Activated naive CD8-positive, alpha-beta T cell treated with anti-CD3 and anti-CD28 coated beads, Interleukin-2, amount 50 U/mL, for 24 hours (primary cell): Measurements from ENCODE around the gene KY.

Experiments
- ATAC-seq: fragments of 150-1000 bp; cut with Tn5 transposase; one replicate; pipeline ENCODE4 v1.10.0; 2021
- DNase-seq: peaks from one replicate; pipeline ENCODE4 v3.0.0; 2021
- H3K27ac Mint-ChIP-seq: one replicate; pipeline ENCODE4 v1.8.0; 2021; ENCODE audit warnings: mild to moderate bottlenecking, mixed read lengths
- H3K27me3 Mint-ChIP-seq: one replicate; pipeline ENCODE4 v1.8.0; 2021; ENCODE audit warnings: mixed read lengths
- H3K36me3 Mint-ChIP-seq: one replicate; pipeline ENCODE4 v1.8.0; 2021; ENCODE audit warnings: low read depth, mixed read lengths
- H3K4me1 Mint-ChIP-seq: one replicate; pipeline ENCODE4 v1.8.0; 2021; ENCODE audit warnings: mixed read lengths
- H3K4me3 Mint-ChIP-seq: one replicate; pipeline ENCODE4 v1.8.0; 2021; ENCODE audit warnings: mild to moderate bottlenecking, moderate library complexity, mixed read lengths
- H3K9me3 Mint-ChIP-seq: one replicate; pipeline ENCODE4 v1.8.0; 2021; ENCODE audit warnings: mixed read lengths

Gene KY

DNA sequence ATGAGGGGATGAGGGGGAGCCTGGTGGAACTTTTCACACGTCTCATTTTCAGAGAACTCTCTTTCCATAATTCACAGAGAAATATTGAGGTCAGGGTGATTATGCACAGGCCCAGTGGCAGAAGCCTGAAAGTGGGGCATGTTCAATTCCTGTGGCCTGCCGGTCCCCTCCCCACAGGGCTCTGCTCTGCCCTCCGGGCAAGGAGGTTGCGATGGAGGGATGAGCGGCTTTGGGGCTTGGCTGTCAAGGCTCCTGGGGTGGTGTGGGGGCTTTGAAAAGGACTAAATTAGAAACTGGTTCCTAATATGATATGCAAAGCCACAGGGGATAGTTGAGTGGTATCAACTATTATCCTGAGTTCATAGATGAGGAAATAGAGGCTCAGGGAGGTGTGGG lies 9.2 kb upstream of the KY start:
- no peak for DNase-seq
- H3K27ac Mint-ChIP-seq = no peak overlapping the region
- no peaks in the 10 kb centered on the region for H3K36me3 Mint-ChIP-seq
- no peaks in the 10 kb centered on the region for H3K27me3 Mint-ChIP-seq
- no peaks in the 10 kb centered on the region for H3K4me1 Mint-ChIP-seq
- no peak overlapping the region for H3K4me3 Mint-ChIP-seq
- H3K9me3 Mint-ChIP-seq = peaks cover 5% of the 10 kb centered on the region
- ATAC-seq = no peak

DNA sequence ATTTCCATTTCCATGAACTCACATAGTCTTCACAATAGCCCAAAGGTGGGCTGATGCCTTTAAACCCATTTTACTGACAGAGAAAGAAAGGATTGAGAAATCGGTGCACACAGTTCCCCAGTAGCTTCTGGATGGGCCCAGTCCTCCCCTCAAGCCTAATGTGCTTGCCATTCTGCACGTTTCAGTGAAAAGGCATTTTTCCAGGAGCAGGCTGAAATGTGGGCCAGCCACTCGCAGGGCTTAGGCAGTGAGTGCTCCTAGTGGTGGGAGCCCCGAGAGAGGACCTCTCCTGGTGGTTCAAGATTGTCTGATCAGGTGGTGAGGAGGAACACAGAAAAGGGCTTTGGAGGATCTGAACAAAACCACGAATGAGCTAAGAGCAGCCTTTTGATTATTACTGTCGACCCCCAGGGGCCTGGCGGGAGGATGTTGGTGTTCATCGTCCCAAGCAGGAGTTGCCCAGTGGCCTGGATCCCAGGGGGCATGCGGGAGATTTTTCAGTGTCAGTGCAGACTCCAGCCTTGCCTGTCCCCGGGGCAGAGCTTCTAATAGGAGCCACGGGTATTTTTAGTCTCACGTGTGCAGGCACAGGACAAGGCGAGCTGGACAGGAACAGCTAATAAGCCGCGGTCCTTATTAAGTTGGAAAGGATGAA lies 8.7 kb upstream of the KY start:
- DNase-seq (no peak), ATAC-seq (no peak)
- no peaks in the 10 kb centered on the region for H3K36me3 Mint-ChIP-seq
- H3K27me3 Mint-ChIP-seq = peaks cover 3% of the 10 kb centered on the region
- no peaks in the 10 kb centered on the region for H3K4me1 Mint-ChIP-seq
- peaks cover 5% of the 10 kb centered on the region for H3K9me3 Mint-ChIP-seq
- H3K4me3 Mint-ChIP-seq = no peak overlapping the region
- H3K27ac Mint-ChIP-seq = no peak overlapping the region

DNA sequence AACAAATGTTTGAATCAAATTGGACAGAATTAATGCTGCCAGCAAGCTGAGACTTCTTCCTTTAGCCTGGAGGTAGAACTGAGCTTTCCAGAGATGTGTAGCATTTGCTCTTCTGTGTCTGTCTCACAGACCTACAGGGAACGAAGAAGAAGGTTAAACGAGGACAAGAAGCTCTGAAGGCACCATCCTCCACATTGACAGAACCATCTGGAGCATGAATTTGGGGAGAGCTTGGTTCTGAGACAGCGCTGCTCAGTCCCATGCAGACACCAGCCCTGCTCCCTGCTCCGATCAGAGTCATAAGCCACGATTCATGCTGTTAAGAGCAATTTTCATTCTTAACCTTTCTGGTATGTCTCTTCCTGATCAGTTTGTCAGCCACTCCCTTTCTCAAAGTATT lies 7.7 kb upstream of the KY start:
- H3K27me3 Mint-ChIP-seq = peaks cover 3% of the 10 kb centered on the region
- no peak overlapping the region for H3K27ac Mint-ChIP-seq
- no peaks in the 10 kb centered on the region for H3K4me1 Mint-ChIP-seq
- H3K9me3 Mint-ChIP-seq = peaks cover 5% of the 10 kb centered on the region
- no peak for DNase-seq
- no peaks in the 10 kb centered on the region for H3K36me3 Mint-ChIP-seq
- no peak for ATAC-seq
- no peak overlapping the region for H3K4me3 Mint-ChIP-seq

DNA sequence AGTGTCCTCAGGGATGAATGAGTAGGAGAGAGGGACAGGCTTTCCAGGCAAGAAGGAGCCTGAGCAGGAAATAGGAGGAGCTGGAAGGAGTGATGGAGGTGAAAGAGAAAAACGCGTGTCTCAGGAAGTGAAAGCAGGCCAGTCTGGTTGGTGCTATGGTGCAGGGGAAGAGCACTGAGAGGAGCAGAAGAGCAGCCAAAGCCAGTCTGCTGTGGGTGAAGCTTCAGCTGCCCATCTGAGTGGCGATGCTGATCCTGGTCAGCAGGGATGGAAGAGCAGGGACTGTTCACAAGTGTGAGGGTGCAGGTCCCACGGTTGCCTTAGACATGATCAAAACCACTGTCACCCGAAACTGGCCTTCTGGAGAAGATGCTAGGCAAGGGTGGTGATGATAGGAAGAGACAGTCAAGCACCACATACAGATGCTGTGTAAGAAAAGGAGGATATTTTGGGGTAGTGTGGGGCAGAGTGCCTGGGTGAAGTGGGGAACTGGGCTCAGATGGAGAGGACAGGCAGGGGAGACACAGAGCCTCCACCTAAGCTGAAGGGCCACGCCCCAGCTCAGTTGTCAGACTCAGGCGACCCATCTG lies 5.5 kb upstream of the KY start:
- H3K4me3 Mint-ChIP-seq = no peak overlapping the region
- H3K9me3 Mint-ChIP-seq = peaks cover 2% of the 10 kb centered on the region
- no peak overlapping the region for H3K27ac Mint-ChIP-seq
- no peaks in the 10 kb centered on the region for H3K36me3 Mint-ChIP-seq
- H3K27me3 Mint-ChIP-seq = peaks cover 14% of the 10 kb centered on the region
- ATAC-seq (no peak), DNase-seq (no peak)
- H3K4me1 Mint-ChIP-seq = no peaks in the 10 kb centered on the region

GRCh38 chr3:134655706-134656105 lies 4.9 kb upstream of the KY start:
- H3K27ac Mint-ChIP-seq = no peak overlapping the region
- no peaks in the 10 kb centered on the region for H3K4me1 Mint-ChIP-seq
- ATAC-seq = no peak
- no peaks in the 10 kb centered on the region for H3K9me3 Mint-ChIP-seq
- peaks cover 16% of the 10 kb centered on the region for H3K27me3 Mint-ChIP-seq
- H3K4me3 Mint-ChIP-seq = no peak overlapping the region
- H3K36me3 Mint-ChIP-seq = no peaks in the 10 kb centered on the region
- no peak for DNase-seq

- H3K27me3 Mint-ChIP-seq = peaks cover 22% of the 10 kb centered on the region
- ATAC-seq (no peak), DNase-seq (no peak)
- H3K36me3 Mint-ChIP-seq = no peaks in the 10 kb centered on the region
- H3K4me3 Mint-ChIP-seq = no peak overlapping the region
- H3K4me1 Mint-ChIP-seq = no peaks in the 10 kb centered on the region
- H3K9me3 Mint-ChIP-seq = no peaks in the 10 kb centered on the region
- no peak overlapping the region for H3K27ac Mint-ChIP-seq
Observed at GRCh38 chr3:134654031-134654430, 3.2 kb upstream of the KY start.

- ATAC-seq = no peak
- Mint-ChIP-seq H3K27me3 (peaks cover 22% of the 10 kb centered on the region), H3K4me1 (no peaks in the 10 kb centered on the region)
Observed at GRCh38 chr3:134652886-134653630, 2.2 kb upstream of the KY start.

GRCh38 chr3:134652409-134652831 lies 1.6 kb upstream of the KY start:
- ATAC-seq (no peak), DNase-seq (no peak)
- H3K9me3 Mint-ChIP-seq = no peaks in the 10 kb centered on the region
- H3K36me3 Mint-ChIP-seq = no peaks in the 10 kb centered on the region
- H3K4me1 Mint-ChIP-seq = no peaks in the 10 kb centered on the region
- H3K4me3 Mint-ChIP-seq = no peak overlapping the region
- H3K27me3 Mint-ChIP-seq = peaks cover 22% of the 10 kb centered on the region
- H3K27ac Mint-ChIP-seq = no peak overlapping the region

More at GRCh38 chr3:134652886-134653630, 2.2 kb upstream of the KY start:
- no peaks in the 10 kb centered on the region for H3K36me3 Mint-ChIP-seq
- DNase-seq = no peak
- H3K27ac Mint-ChIP-seq = no peak overlapping the region
- no peak overlapping the region for H3K4me3 Mint-ChIP-seq
- H3K9me3 Mint-ChIP-seq = no peaks in the 10 kb centered on the region

DNA sequence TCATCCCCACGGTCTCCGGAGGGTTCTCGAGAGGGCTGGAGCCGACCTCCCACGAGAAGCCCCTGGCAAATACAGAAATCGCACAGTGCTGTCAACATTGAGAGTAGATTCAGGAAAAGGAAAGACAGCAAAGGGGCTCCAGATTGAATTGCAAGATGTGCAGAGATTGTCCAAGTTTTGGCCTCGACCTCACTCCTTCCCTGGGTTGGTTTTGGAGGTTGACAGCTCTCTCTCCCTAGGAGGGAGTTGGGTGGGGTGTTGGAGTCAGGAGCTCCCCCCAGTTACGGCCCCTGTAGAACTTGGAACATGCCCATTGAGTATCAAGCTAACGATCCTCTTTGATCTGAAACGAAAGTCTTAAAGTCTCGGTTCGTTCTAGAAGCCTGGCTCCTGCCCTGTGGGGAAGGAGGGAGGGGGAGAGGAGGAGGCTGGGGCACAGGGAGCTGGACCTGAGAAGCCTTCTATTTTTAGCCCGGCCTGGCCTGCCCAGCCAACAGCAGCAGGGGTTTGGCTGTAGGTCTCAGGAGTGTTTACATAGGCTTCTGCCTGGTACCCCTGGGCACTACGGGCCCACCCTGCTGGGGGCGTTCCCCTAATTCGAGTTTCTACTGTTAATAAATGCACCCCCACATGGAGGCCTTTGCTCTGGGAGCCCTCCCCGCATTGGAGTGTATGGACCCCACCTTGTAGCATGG lies 672 bp upstream of the KY start:
- Mint-ChIP-seq H3K4me3 (no peak overlapping the region), H3K4me1 (no peaks in the 10 kb centered on the region), H3K27me3 (peaks cover 22% of the 10 kb centered on the region), H3K9me3 (no peaks in the 10 kb centered on the region), H3K27ac (no peak overlapping the region), H3K36me3 (no peaks in the 10 kb centered on the region)
- no peak for DNase-seq
- no peak for ATAC-seq

GRCh38 chr3:134649106-134649705 lies 1.6 kb downstream of the KY start:
- no peak for ATAC-seq
- Mint-ChIP-seq H3K27me3 (peaks cover 20% of the 10 kb centered on the region), H3K9me3 (no peaks in the 10 kb centered on the region), H3K4me1 (no peaks in the 10 kb centered on the region), H3K4me3 (no peak overlapping the region), H3K27ac (no peak overlapping the region), H3K36me3 (no peaks in the 10 kb centered on the region)
- DNase-seq = no peak

GRCh38 chr3:134647902-134648760 lies 2.7 kb downstream of the KY start:
- ATAC-seq (no peak), DNase-seq (no peak)
- Mint-ChIP-seq H3K27ac (no peak overlapping the region), H3K4me3 (no peak overlapping the region), H3K36me3 (no peaks in the 10 kb centered on the region), H3K27me3 (peaks cover 20% of the 10 kb centered on the region), H3K4me1 (no peaks in the 10 kb centered on the region), H3K9me3 (no peaks in the 10 kb centered on the region)

- Mint-ChIP-seq H3K4me1 (no peaks in the 10 kb centered on the region), H3K9me3 (no peaks in the 10 kb centered on the region)
Observed at GRCh38 chr3:134646086-134646485, 4.7 kb downstream of the KY start.

GRCh38 chr3:134645515-134645914 lies 5.3 kb downstream of the KY start:
- ATAC-seq = no peak
- Mint-ChIP-seq H3K27ac (no peak overlapping the region), H3K9me3 (no peaks in the 10 kb centered on the region), H3K4me1 (no peaks in the 10 kb centered on the region), H3K4me3 (no peak overlapping the region), H3K27me3 (peaks cover 7% of the 10 kb centered on the region), H3K36me3 (no peaks in the 10 kb centered on the region)
- no peak for DNase-seq

More at GRCh38 chr3:134646086-134646485, 4.7 kb downstream of the KY start:
- no peaks in the 10 kb centered on the region for H3K36me3 Mint-ChIP-seq
- no peak overlapping the region for H3K27ac Mint-ChIP-seq
- peaks cover 7% of the 10 kb centered on the region for H3K27me3 Mint-ChIP-seq
- no peak for ATAC-seq
- no peak overlapping the region for H3K4me3 Mint-ChIP-seq
- DNase-seq = no peak
